Suppressor macrophage treated with lipopolysaccharide for 1 hour (primary cell): ENCODE results near the gene ZNF536.
"Not testable (repeated sequence)": the region's sequence is repeated elsewhere in the genome, so short reads cannot be mapped to it uniquely, and the experiment has no call there.

ENCODE experiments used
- DNase-seq, 3 donors: peaks; one replicate each; pipeline ENCODE4 v3.0.0-alpha.2; 2020 to 2022

Gene ZNF536

GRCh38 chr19:30391554-30392551 lies 19.7 kb downstream of the ZNF536 start:
- DNase-seq = no peak

- DNase-seq = peak in 2 of 3 donors; percentile 3 to 7
Observed at GRCh38 chr19:30393046-30393445, 20.9 kb downstream of the ZNF536 start.

- no peak for DNase-seq
Observed at GRCh38 chr19:30393729-30394480, 21.7 kb downstream of the ZNF536 start.

- no peak for DNase-seq
Observed at GRCh38 chr19:30394481-30395151, 22.4 kb downstream of the ZNF536 start.

GRCh38 chr19:30395283-30395682 lies 23.1 kb downstream of the ZNF536 start:
- DNase-seq = no peak

GRCh38 chr19:30398539-30398938 lies 26.4 kb downstream of the ZNF536 start:
- not testable (repeated sequence) for DNase-seq

- DNase-seq = no peak
Observed at GRCh38 chr19:30401956-30402355, 29.8 kb downstream of the ZNF536 start.

- no peak for DNase-seq
Observed at GRCh38 chr19:30402436-30403202, 30.4 kb downstream of the ZNF536 start.

GRCh38 chr19:30403203-30403985 lies 31.2 kb downstream of the ZNF536 start:
- no peak for DNase-seq

- DNase-seq = peak in 1 of 3 donors; percentile 7
Observed at GRCh38 chr19:30406220-30407067, 34.3 kb downstream of the ZNF536 start.

- DNase-seq = no peak
Observed at GRCh38 chr19:30407068-30407709, 35.0 kb downstream of the ZNF536 start.

- DNase-seq = no peak
Observed at GRCh38 chr19:30408734-30409301, 36.6 kb downstream of the ZNF536 start.

GRCh38 chr19:30411714-30412113 lies 39.5 kb downstream of the ZNF536 start:
- no peak for DNase-seq

- DNase-seq = no peak
Observed at GRCh38 chr19:30416375-30416774, 44.2 kb downstream of the ZNF536 start.

GRCh38 chr19:30417166-30417565 lies 45.0 kb downstream of the ZNF536 start:
- DNase-seq = not testable (repeated sequence)

GRCh38 chr19:30419568-30420180 lies 47.5 kb downstream of the ZNF536 start:
- no peak for DNase-seq

GRCh38 chr19:30420316-30420715 lies 48.1 kb downstream of the ZNF536 start:
- DNase-seq = no peak

GRCh38 chr19:30420881-30421280 lies 48.7 kb downstream of the ZNF536 start:
- no peak for DNase-seq

- no peak for DNase-seq
Observed at GRCh38 chr19:30421571-30421970, 49.4 kb downstream of the ZNF536 start.
